ENCODE data around the gene MLH3. TPM values are rescaled to one million over a fixed set of nuclear protein-coding genes. Genes with fewer than 3 reads are reported as not detected.

Gene MLH3
- total RNA-seq, 2 donors from 2014 or later = 23.3 to 29.6 TPM

DNA sequence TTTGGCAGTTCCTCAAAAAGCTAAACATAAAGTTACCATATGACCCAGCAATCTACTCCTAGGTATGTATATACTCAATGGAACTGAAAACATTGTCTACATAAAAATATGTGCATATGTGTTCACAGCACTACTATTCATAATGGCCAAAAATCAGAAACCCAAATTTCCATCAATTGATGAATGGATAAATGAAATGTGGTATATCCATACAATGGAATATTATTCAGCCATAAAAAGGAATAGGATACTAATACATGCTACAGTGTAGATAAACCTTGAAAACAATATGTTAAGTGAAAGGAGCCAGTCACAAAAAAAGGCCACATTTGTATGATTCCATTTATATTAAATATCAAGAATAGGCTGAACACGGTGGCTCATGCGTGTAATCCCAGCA, 9.2 kb upstream of the MLH3 start:
- no peaks in the 10 kb centered on the region for H3K36me3 ChIP-seq
- no peaks in the 10 kb centered on the region for H3K9me3 ChIP-seq
- no peak overlapping the region for H3K4me3 ChIP-seq
- H3K4me1 ChIP-seq (replicated peaks) = no peaks in the 10 kb centered on the region
- H3K27me3 ChIP-seq (replicated peaks; ENCODE audit: insufficient read depth) = no peaks in the 10 kb centered on the region
- H3K27ac ChIP-seq = no peak overlapping the region
- DNase-seq (ENCODE audit: low spot score) = no peak
- TF ChIP-seq POLR2A (IDR thresholded peaks at IDR 0.05) = no peak
- TF ChIP-seq CTCF (IDR thresholded peaks at IDR 0.05) = no peak
- TF ChIP-seq POLR2AphosphoS5 (IDR thresholded peaks at IDR 0.05) = no peak
- intact Hi-C loops (cut with DNase I) = no loop called here
- 67% methylated on average over 2 of the region's 2 CpGs for WGBS

DNA sequence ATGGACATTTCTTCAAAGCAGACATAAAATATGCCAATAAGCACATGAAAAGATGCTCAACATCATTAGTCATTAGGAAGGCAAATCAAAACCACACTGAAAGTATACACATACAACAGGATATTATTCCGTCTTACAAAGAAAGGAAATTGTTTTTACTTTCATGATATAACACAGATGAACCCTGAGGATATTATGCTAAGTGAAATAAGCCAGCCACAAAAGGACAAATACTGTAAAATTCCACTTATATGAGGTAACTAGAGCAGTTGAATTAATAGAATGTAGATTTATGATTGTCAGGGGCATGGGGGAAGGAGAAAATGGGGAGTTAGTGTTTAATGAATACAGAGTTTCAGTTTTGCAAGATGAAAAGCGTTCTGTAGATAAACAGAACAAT, 8.4 kb upstream of the MLH3 start:
- intact Hi-C loops (cut with DNase I) = no loop called here
- no peak overlapping the region for H3K27ac ChIP-seq
- WGBS = 67% methylated on average over 2 of the region's 2 CpGs
- TF ChIP-seq CTCF (IDR thresholded peaks at IDR 0.05) = no peak
- no peak for TF ChIP-seq POLR2AphosphoS5 (IDR thresholded peaks at IDR 0.05)
- no peak for TF ChIP-seq POLR2A (IDR thresholded peaks at IDR 0.05)
- DNase-seq (ENCODE audit: low spot score) = no peak
- no peaks in the 10 kb centered on the region for H3K4me1 ChIP-seq (replicated peaks)
- no peaks in the 10 kb centered on the region for H3K36me3 ChIP-seq
- no peaks in the 10 kb centered on the region for H3K9me3 ChIP-seq
- no peak overlapping the region for H3K4me3 ChIP-seq
- H3K27me3 ChIP-seq (replicated peaks; ENCODE audit: insufficient read depth) = no peaks in the 10 kb centered on the region

GRCh38 chr14:75054421-75054820, 3.2 kb upstream of the MLH3 start:
- H3K27me3 ChIP-seq (replicated peaks; ENCODE audit: insufficient read depth) = no peaks in the 10 kb centered on the region
- TF ChIP-seq POLR2AphosphoS5 (IDR thresholded peaks at IDR 0.05) (no peak), CTCF (IDR thresholded peaks at IDR 0.05) (no peak), POLR2A (IDR thresholded peaks at IDR 0.05) (no peak)
- DNase-seq (ENCODE audit: low spot score) = no peak
- no peak overlapping the region for H3K27ac ChIP-seq
- no peaks in the 10 kb centered on the region for H3K4me1 ChIP-seq (replicated peaks)
- no peaks in the 10 kb centered on the region for H3K9me3 ChIP-seq
- H3K36me3 ChIP-seq = no peaks in the 10 kb centered on the region
- 42% methylated on average over 1 of the region's 1 CpG for WGBS
- intact Hi-C loops (cut with DNase I) = no loop called here
- H3K4me3 ChIP-seq = no peak overlapping the region

- WGBS = 54% methylated on average over 5 of the region's 5 CpGs
These were observed 2.4 kb upstream of the MLH3 start for GRCh38 chr14:75053396-75054291.

More at GRCh38 chr14:75053396-75054291, 2.4 kb upstream of the MLH3 start:
- no peaks in the 10 kb centered on the region for H3K27me3 ChIP-seq (replicated peaks; ENCODE audit: insufficient read depth)
- no peaks in the 10 kb centered on the region for H3K36me3 ChIP-seq
- TF ChIP-seq POLR2AphosphoS5 (IDR thresholded peaks at IDR 0.05) (no peak), CTCF (IDR thresholded peaks at IDR 0.05) (no peak), POLR2A (IDR thresholded peaks at IDR 0.05) (no peak)
- peaks cover 3% of the 10 kb centered on the region for H3K4me1 ChIP-seq (replicated peaks)
- no peak overlapping the region for H3K4me3 ChIP-seq
- no peaks in the 10 kb centered on the region for H3K9me3 ChIP-seq
- no peak for DNase-seq (ENCODE audit: low spot score)
- intact Hi-C loops (cut with DNase I) = no loop called here
- H3K27ac ChIP-seq = no peak overlapping the region

Data from prostate gland (tissue), 2 donors.